ENCODE data around the gene FGD3. TPM values are rescaled to one million over a fixed set of nuclear protein-coding genes. Genes with fewer than 3 reads are reported as not detected.

The FGD3 gene
- total RNA-seq, 2 donors from 2014 or later = 1.8 to 2.3 TPM

- H3K36me3 ChIP-seq = no peaks in the 10 kb centered on the region
- no peak for TF ChIP-seq CTCF (IDR thresholded peaks at IDR 0.05)
- H3K27me3 ChIP-seq = no peaks in the 10 kb centered on the region
- H3K27ac ChIP-seq = no peak overlapping the region
- peak; percentile 44 for DNase-seq
- H3K9me3 ChIP-seq = no peaks in the 10 kb centered on the region
- H3K4me1 ChIP-seq = peaks cover 6% of the 10 kb centered on the region
- peak overlapping the region; percentile 16 to 34 for H3K9ac ChIP-seq (ENCODE audit: low read depth in 2 of 2, low read length in 2 of 2)
- no peak overlapping the region for H3K4me3 ChIP-seq
- intact Hi-C loops (cut with DNase I) = no loop called here
These were observed 114.8 kb downstream of the FGD3 start for GRCh38 chr9:93061791-93062763.

GRCh38 chr9:93064392-93065134 is 117.2 kb downstream of the FGD3 start:
- Histone ChIP-seq H3K27ac (peak overlapping the region; percentile 41), H3K27me3 (no peaks in the 10 kb centered on the region), H3K9ac (ENCODE audit: low read depth in 2 of 2, low read length in 2 of 2) (no peak overlapping the region), H3K4me3 (no peak overlapping the region), H3K4me1 (peaks cover 6% of the 10 kb centered on the region), H3K36me3 (no peaks in the 10 kb centered on the region), H3K9me3 (no peaks in the 10 kb centered on the region)
- intact Hi-C loops (cut with DNase I) = no loop called here
- peak; percentile 45 for DNase-seq
- no peak for TF ChIP-seq CTCF (IDR thresholded peaks at IDR 0.05)

GRCh38 chr9:93065135-93065720 is 117.9 kb downstream of the FGD3 start:
- H3K9ac ChIP-seq (ENCODE audit: low read depth in 2 of 2, low read length in 2 of 2) = no peak overlapping the region
- no peak for DNase-seq
- H3K9me3 ChIP-seq = no peaks in the 10 kb centered on the region
- peak overlapping the region; percentile 41 for H3K27ac ChIP-seq
- no peak for TF ChIP-seq CTCF (IDR thresholded peaks at IDR 0.05)
- no peaks in the 10 kb centered on the region for H3K27me3 ChIP-seq
- H3K4me1 ChIP-seq = peaks cover 6% of the 10 kb centered on the region
- no peak overlapping the region for H3K4me3 ChIP-seq
- intact Hi-C loops (cut with DNase I) = no loop called here
- no peaks in the 10 kb centered on the region for H3K36me3 ChIP-seq

GRCh38 chr9:93066978-93067603 is 119.8 kb downstream of the FGD3 start:
- Histone ChIP-seq H3K9ac (ENCODE audit: low read depth in 2 of 2, low read length in 2 of 2) (no peak overlapping the region), H3K27me3 (no peaks in the 10 kb centered on the region), H3K9me3 (no peaks in the 10 kb centered on the region), H3K27ac (no peak overlapping the region), H3K36me3 (no peaks in the 10 kb centered on the region), H3K4me1 (peaks cover 2% of the 10 kb centered on the region), H3K4me3 (no peak overlapping the region)
- intact Hi-C loops (cut with DNase I) = no loop called here
- no peak for TF ChIP-seq CTCF (IDR thresholded peaks at IDR 0.05)
- DNase-seq = no peak

- Histone ChIP-seq H3K36me3 (no peaks in the 10 kb centered on the region), H3K4me1 (no peaks in the 10 kb centered on the region), H3K27me3 (no peaks in the 10 kb centered on the region), H3K27ac (no peak overlapping the region), H3K9me3 (no peaks in the 10 kb centered on the region), H3K4me3 (no peak overlapping the region), H3K9ac (ENCODE audit: low read depth in 2 of 2, low read length in 2 of 2) (no peak overlapping the region)
- intact Hi-C loops (cut with DNase I) = no loop called here
- no peak for DNase-seq
- TF ChIP-seq CTCF (IDR thresholded peaks at IDR 0.05) = no peak
These were observed 121.6 kb downstream of the FGD3 start for GRCh38 chr9:93068956-93069355.
